Spleen (tissue), 7 donors: Measurements from ENCODE around the gene EYS.

Experiments
- POLR2A ChIP-seq, 3 donors: fragments of 450-650 bp; IDR thresholded peaks; one replicate each; pipeline ENCODE4 v1.5.1; 2017; ENCODE audit warnings: antibody characterized with exemption in 3 of 3, mild to moderate bottlenecking in 1 of 3
- POLR2AphosphoS5 ChIP-seq, 3 donors: sonication (generic); formaldehyde crosslinking; IDR thresholded peaks; one replicate each; pipeline ENCODE4 v1.5.1; 2017; ENCODE audit warnings: antibody characterized with exemption in 3 of 3
- TF ChIP-seq, protein P1 (sequence below), 11 experiments: fragments of 200-600 bp in 7 of 11; fragments of 450-650 bp in 4 of 11; sonication (generic) in 4 of 11; IDR thresholded peaks in 8 of 11; conservative IDR thresholded peaks in 3 of 11; 1 replicate in 7 of 11; 2 replicates in 4 of 11; pipeline versions ENCODE4 v1.4.0 to v1.8.0; 2016 to 2021; ENCODE audit warnings: antibody characterized with exemption in 11 of 11, inconsistent platforms in 4 of 11, mild to moderate bottlenecking in 1 of 11
- donor health status: DM: no; HTN: no; CAD: no; lungs with moderate emphysema.
- donor health status: DM: no; HTN: no; CAD: no.
- donor health status: DM: no; HTN: no; CAD: no.

DNA sequence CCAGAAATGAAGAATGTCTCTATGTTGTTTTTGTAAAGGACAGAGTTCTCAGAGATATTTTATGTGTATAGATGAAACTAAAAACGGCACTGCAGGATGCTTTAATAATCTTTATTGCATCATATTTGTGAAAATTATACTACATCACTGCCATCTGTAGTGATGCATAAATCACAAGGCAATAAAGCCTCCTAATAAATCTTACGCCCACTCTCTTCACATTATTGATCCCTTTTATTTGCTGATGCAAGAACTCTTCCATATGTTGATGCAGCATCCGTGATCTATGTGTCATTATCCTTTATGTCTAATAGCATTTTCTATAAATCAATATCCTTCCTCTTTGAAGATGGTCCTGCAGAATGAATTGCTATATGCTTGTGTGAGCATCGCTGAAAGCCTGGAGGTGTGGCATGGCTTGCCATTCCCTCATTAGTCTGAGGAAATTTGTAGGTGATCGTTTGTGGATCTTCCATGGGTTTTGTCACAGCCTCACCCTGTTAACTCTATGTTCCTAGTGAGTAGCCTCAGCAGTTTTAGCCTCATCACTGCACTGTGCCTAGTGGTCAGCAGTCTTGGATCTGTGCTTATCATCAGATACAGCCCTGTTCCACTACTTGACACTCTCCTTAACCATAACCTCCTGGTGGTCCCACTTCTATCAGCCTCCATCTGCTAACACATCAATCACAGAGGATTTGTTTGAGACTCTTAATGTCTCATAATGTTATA is 983.5 kb downstream of the EYS start:
- TF ChIP-seq POLR2A (IDR thresholded peaks at IDR 0.05) (no peak), POLR2AphosphoS5 (IDR thresholded peaks at IDR 0.05) (no peak)
- TF ChIP-seq, protein P1, sequence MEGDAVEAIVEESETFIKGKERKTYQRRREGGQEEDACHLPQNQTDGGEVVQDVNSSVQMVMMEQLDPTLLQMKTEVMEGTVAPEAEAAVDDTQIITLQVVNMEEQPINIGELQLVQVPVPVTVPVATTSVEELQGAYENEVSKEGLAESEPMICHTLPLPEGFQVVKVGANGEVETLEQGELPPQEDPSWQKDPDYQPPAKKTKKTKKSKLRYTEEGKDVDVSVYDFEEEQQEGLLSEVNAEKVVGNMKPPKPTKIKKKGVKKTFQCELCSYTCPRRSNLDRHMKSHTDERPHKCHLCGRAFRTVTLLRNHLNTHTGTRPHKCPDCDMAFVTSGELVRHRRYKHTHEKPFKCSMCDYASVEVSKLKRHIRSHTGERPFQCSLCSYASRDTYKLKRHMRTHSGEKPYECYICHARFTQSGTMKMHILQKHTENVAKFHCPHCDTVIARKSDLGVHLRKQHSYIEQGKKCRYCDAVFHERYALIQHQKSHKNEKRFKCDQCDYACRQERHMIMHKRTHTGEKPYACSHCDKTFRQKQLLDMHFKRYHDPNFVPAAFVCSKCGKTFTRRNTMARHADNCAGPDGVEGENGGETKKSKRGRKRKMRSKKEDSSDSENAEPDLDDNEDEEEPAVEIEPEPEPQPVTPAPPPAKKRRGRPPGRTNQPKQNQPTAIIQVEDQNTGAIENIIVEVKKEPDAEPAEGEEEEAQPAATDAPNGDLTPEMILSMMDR (IDR thresholded peaks at IDR 0.05 in 8 of 11, conservative IDR thresholded peaks at IDR 0.05 in 3 of 11), result no peak
